M059J (cell line): ENCODE data around the gene MYCN. TPM values are rescaled to one million over a fixed set of nuclear protein-coding genes. Genes with fewer than 3 reads are reported as not detected.
"Not testable (repeated sequence)": the region's sequence is repeated elsewhere in the genome, so short reads cannot be mapped to it uniquely, and the experiment has no call there.

Experiments
- DNase-seq: peaks from one replicate; pipeline ENCODE4 v3.0.0-alpha.2; 2012; ENCODE audit warnings: low read depth
- total RNA-seq: library from RNA; depleted of rRNA; stranded (reverse); fragments of >200 nt; shearing (Covaris generic); gene quantifications from 2 replicates; pipeline ENCODE4 v1.2.3, GENCODE V29; 2014

Gene MYCN
- total RNA-seq, 1 experiment from 2014 or later: not detected

GRCh38 chr2:15943378-15944280, 3.3 kb downstream of the MYCN start:
- no peak for DNase-seq

DNA sequence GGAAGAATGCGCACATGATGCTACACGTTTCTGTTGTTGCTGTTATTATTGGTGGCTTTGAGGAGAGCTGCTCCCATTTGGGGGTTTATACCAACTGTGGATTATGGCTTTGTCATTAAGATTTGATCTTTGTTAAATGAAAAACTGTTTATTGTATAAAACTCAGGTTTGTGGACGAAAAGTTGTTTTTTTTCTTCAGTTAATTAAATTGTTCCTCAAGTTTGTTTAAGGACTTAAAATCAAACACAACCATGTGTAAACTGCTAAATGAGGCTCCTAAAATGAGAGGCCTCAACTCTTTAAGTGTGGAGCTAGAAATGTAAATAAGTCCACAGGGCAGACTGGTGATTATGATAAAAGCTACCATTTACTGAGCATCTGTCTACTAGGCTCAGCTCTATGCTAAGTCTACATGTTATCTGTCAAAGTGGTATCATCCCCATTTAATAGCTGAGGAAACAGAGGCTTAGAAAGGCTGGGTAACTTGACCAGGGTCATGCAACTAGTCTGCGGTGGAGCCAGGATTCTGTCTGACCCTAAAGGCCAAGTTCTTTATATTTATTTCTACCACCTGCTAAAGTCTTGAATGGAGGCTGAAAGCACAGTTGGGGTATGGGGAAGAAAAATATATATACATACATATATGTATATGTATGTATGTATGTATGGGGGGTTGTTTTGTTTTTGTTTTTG, 4.1 kb downstream of the MYCN start:
- DNase-seq: no peak

DNA sequence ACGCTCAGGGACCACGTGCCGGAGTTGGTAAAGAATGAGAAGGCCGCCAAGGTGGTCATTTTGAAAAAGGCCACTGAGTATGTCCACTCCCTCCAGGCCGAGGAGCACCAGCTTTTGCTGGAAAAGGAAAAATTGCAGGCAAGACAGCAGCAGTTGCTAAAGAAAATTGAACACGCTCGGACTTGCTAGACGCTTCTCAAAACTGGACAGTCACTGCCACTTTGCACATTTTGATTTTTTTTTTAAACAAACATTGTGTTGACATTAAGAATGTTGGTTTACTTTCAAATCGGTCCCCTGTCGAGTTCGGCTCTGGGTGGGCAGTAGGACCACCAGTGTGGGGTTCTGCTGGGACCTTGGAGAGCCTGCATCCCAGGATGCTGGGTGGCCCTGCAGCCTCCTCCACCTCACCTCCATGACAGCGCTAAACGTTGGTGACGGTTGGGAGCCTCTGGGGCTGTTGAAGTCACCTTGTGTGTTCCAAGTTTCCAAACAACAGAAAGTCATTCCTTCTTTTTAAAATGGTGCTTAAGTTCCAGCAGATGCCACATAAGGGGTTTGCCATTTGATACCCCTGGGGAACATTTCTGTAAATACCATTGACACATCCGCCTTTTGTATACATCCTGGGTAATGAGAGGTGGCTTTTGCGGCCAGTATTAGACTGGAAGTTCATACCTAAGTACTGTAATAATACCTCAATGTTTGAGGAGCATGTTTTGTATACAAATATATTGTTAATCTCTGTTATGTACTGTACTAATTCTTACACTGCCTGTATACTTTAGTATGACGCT, 5.8 kb downstream of the MYCN start:
- DNase-seq: no peak

GRCh38 chr2:15946983-15947382, 6.6 kb downstream of the MYCN start:
- DNase-seq: no peak

DNA sequence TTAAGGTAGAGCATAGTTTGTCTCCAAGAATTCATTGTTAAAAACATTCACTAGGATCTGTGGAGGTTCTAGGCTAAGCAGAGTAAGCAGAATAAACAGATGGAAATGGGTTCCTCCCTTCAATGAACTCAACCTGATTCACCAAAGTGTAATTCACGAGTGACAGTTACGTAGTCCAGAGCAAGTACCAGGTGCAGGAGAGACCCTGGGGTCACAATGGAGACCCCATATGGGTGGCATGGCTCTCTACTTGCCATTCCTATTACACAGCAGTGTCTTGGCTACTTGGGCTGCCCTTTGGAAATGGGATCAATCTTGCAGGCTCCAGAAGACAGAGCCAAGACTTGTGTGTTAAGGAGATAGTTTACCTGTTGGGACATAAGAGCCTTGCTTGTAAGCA, 7.1 kb downstream of the MYCN start:
- DNase-seq: no peak

DNA sequence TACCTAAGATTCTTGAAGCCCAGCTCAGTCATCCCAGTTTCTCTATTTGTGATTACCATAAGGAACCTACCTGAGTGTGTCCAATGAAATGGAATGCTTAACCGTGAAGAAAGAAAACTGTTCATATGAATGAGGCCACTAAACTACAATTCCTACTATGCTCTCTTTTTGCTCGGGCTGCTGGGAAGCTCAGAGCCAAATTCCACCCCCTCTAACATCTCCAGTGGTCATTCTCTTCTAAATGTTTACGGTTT, 8.3 kb downstream of the MYCN start:
- DNase-seq: no peak

DNA sequence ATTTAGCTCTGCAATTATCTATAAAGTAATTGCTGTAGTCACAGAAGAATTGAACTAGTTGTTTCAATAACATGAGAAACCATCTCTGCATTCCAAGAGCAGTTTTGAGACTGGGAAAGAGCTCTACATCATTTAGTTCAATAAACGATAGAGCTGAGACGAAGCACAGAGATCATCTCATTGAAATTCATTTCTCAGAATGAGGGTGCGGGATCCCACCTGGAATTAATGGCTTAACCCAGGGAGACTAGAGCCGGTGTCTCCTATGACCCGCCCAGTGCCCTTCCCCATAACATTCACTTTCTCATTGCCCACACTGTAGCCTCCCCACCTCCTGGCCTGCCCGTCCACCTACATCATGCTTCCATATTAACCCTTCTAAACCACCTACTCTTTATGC, 8.8 kb downstream of the MYCN start:
- DNase-seq: no peak

- DNase-seq: no peak
Measured at GRCh38 chr2:15949551-15949950, 9.2 kb downstream of the MYCN start.

- no peak for DNase-seq
Measured at GRCh38 chr2:15950088-15950952, 10.0 kb downstream of the MYCN start.

- DNase-seq: not testable (repeated sequence)
Measured at GRCh38 chr2:15951936-15952335, 11.6 kb downstream of the MYCN start.

DNA sequence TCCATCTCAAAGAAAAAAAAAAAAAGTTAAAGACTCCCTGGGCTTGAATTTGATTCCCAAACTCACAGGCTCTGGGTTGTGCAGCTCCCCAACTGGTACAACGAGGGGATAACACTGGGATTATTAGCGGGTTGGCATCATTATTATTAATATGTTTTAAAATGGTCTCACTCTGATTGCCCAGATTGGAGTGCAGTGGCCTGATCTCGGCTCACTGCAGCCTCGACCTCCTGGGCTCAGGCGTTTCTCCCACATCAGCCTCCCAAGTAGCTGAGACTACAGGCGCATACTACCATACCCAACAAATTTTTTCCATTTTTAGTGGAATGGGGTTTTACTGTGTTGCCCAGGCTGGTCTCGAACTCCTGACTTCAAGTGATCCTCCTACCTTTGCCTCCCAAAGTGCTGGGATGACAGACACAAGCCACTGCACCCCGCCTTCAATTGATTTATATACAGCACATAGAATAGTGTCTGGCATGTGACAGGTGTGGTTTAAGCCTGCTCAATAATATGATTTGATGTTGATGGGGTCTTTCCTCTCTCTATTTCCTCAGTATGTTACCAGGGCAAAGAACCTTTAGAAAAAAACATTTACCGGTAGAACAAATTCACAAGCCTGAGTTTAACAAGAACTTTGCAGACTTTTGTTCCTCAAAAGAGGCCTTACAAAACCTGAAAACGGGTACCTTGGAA, 12.2 kb downstream of the MYCN start:
- no peak for DNase-seq

- no peak for DNase-seq
Measured at GRCh38 chr2:15953147-15953630, 12.8 kb downstream of the MYCN start.

- DNase-seq: no peak
Measured at GRCh38 chr2:15953891-15954680, 13.7 kb downstream of the MYCN start.

DNA sequence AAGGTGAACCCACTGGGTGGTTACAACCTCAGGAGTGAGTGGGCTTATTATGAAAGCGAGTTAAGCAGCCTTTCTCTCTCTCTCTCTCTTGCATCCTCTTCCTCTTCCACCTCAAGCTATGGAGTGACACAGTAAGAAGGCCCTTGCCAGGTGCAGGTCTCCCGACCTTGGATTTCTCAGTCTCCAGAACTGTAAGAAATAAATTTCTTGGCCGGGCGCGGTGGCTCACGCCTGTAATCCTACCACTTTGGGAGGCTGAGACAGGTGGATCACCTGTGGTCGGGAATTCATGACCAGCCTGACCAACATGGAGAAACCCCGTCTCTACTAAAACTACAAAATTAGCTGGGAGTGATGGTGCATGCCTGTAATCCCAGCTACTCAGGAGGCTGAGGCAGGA, 14.4 kb downstream of the MYCN start:
- no peak for DNase-seq

- DNase-seq: no peak
Measured at GRCh38 chr2:15955232-15955988, 15.1 kb downstream of the MYCN start.

GRCh38 chr2:15956230-15956629, 15.9 kb downstream of the MYCN start:
- no peak for DNase-seq

- no peak for DNase-seq
Measured at GRCh38 chr2:15956751-15957736, 16.7 kb downstream of the MYCN start.
